ENCODE data around the gene ANKRD12. TPM values are rescaled to one million over a fixed set of nuclear protein-coding genes. Genes with fewer than 3 reads are reported as not detected.
"Not testable (repeated sequence)": the region's sequence is repeated elsewhere in the genome, so short reads cannot be mapped to it uniquely, and the experiment has no call there.

The ANKRD12 gene
- total RNA-seq, 1 donor from 2014 or later: 125 TPM

- Mint-ChIP-seq H3K4me3 (no peak overlapping the region), H3K36me3 (ENCODE audit: low read depth) (peaks cover 38% of the 10 kb centered on the region), H3K27ac (no peak overlapping the region), H3K4me1 (peaks cover 66% of the 10 kb centered on the region), H3K9me3 (no peaks in the 10 kb centered on the region), H3K27me3 (no peaks in the 10 kb centered on the region)
- no peak for ATAC-seq (ENCODE audit: low read depth)
- DNase-seq: no peak
- intact Hi-C loops (cut with micrococcal nuclease): no loop called here
- ChIA-PET POLR2A (no interaction called here), CTCF (no interaction called here)
- TF ChIP-seq, protein P1, sequence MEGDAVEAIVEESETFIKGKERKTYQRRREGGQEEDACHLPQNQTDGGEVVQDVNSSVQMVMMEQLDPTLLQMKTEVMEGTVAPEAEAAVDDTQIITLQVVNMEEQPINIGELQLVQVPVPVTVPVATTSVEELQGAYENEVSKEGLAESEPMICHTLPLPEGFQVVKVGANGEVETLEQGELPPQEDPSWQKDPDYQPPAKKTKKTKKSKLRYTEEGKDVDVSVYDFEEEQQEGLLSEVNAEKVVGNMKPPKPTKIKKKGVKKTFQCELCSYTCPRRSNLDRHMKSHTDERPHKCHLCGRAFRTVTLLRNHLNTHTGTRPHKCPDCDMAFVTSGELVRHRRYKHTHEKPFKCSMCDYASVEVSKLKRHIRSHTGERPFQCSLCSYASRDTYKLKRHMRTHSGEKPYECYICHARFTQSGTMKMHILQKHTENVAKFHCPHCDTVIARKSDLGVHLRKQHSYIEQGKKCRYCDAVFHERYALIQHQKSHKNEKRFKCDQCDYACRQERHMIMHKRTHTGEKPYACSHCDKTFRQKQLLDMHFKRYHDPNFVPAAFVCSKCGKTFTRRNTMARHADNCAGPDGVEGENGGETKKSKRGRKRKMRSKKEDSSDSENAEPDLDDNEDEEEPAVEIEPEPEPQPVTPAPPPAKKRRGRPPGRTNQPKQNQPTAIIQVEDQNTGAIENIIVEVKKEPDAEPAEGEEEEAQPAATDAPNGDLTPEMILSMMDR (IDR thresholded peaks at IDR 0.05): no peak
Observed at GRCh38 chr18:9156604-9157249, 20.1 kb downstream of the ANKRD12 start.

GRCh38 chr18:9157806-9158205, 21.2 kb downstream of the ANKRD12 start:
- ChIA-PET CTCF (no interaction called here), POLR2A (no interaction called here)
- ATAC-seq (ENCODE audit: low read depth): no peak

GRCh38 chr18:9160014-9160413, 23.4 kb downstream of the ANKRD12 start:
- Mint-ChIP-seq H3K4me1 (peaks cover 43% of the 10 kb centered on the region), H3K36me3 (ENCODE audit: low read depth) (peaks cover 54% of the 10 kb centered on the region), H3K27me3 (no peaks in the 10 kb centered on the region), H3K27ac (no peak overlapping the region), H3K9me3 (peaks cover 18% of the 10 kb centered on the region), H3K4me3 (no peak overlapping the region)
- POLR2A ChIA-PET: interaction anchor here (0.7 to 2.1 kb wide), 2 partner anchors 23 to 56 kb away, joined by 3 to 5 read pairs; partner anchors contain the start of gene ANKRD12
- DNase-seq (no peak), ATAC-seq (ENCODE audit: low read depth) (no peak)
- CTCF ChIA-PET: no interaction called here
- TF ChIP-seq, protein P1 (IDR thresholded peaks at IDR 0.05): no peak
- intact Hi-C loops (cut with micrococcal nuclease): no loop called here

More at GRCh38 chr18:9157806-9158205, 21.2 kb downstream of the ANKRD12 start:
- H3K9me3 Mint-ChIP-seq: peaks cover 5% of the 10 kb centered on the region
- TF ChIP-seq, protein P1 (IDR thresholded peaks at IDR 0.05): no peak
- peaks cover 47% of the 10 kb centered on the region for H3K36me3 Mint-ChIP-seq (ENCODE audit: low read depth)
- H3K27me3 Mint-ChIP-seq: no peaks in the 10 kb centered on the region
- H3K4me3 Mint-ChIP-seq: no peak overlapping the region
- no peak for DNase-seq
- intact Hi-C loops (cut with micrococcal nuclease): loop anchor here (1.0 kb wide), 1 partner anchor 8 kb away; no protein-coding TSS in a partner anchor
- no peak overlapping the region for H3K27ac Mint-ChIP-seq
- peaks cover 61% of the 10 kb centered on the region for H3K4me1 Mint-ChIP-seq

- intact Hi-C loops (cut with micrococcal nuclease); H3K4me3 Mint-ChIP-seq; H3K27ac Mint-ChIP-seq: not testable (repeated sequence)
Observed at GRCh38 chr18:9162663-9163062, 26.1 kb downstream of the ANKRD12 start.

DNA sequence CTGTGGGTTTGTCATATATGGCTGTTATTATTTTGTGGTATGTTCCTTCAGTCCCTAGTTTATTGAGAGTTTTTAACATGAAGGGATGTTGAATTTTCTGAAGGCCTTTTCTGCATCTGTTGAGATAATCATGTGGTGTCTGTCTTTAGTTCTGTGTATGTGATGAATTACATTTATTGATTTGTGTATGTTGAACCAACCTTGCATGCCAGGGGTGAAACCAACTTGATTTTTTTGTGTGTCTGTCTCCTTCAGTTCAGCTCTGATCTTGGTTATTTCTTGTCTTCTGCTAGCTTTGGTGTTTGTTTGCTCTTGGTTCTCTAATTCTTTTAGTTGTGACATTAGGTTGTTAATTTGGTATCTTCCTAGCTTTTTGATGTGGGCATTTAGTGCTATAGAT, 27.6 kb downstream of the ANKRD12 start:
- H3K36me3 Mint-ChIP-seq (ENCODE audit: low read depth): peaks cover 44% of the 10 kb centered on the region
- H3K27me3 Mint-ChIP-seq; CTCF ChIA-PET; DNase-seq; H3K4me3 Mint-ChIP-seq; H3K27ac Mint-ChIP-seq; ATAC-seq (ENCODE audit: low read depth): not testable (repeated sequence)
- intact Hi-C loops (cut with micrococcal nuclease): loop anchor here (2.0 kb wide), 1 partner anchor 13 kb away; no protein-coding TSS in a partner anchor
- POLR2A ChIA-PET: interaction anchor here (0.6 kb wide), 2 partner anchors 8 to 22 kb away, joined by 3 read pairs; no protein-coding TSS in a partner anchor
- peaks cover 32% of the 10 kb centered on the region for H3K4me1 Mint-ChIP-seq
- peaks cover 19% of the 10 kb centered on the region for H3K9me3 Mint-ChIP-seq

More at GRCh38 chr18:9162663-9163062, 26.1 kb downstream of the ANKRD12 start:
- DNase-seq; CTCF ChIA-PET; ATAC-seq (ENCODE audit: low read depth); H3K27me3 Mint-ChIP-seq: not testable (repeated sequence)
- Mint-ChIP-seq H3K4me1 (peaks cover 32% of the 10 kb centered on the region), H3K36me3 (ENCODE audit: low read depth) (peaks cover 44% of the 10 kb centered on the region), H3K9me3 (peaks cover 19% of the 10 kb centered on the region)
- POLR2A ChIA-PET: interaction anchor here (0.6 kb wide), 1 partner anchor 20 kb away, joined by 4 read pairs; no protein-coding TSS in a partner anchor

- H3K27ac Mint-ChIP-seq; H3K27me3 Mint-ChIP-seq; ATAC-seq (ENCODE audit: low read depth); POLR2A ChIA-PET; H3K4me3 Mint-ChIP-seq; DNase-seq; CTCF ChIA-PET: not testable (repeated sequence)
- peaks cover 19% of the 10 kb centered on the region for H3K9me3 Mint-ChIP-seq
- peaks cover 46% of the 10 kb centered on the region for H3K4me1 Mint-ChIP-seq
- H3K36me3 Mint-ChIP-seq (ENCODE audit: low read depth): peaks cover 52% of the 10 kb centered on the region
- intact Hi-C loops (cut with micrococcal nuclease): loop anchor here (2.0 kb wide), 1 partner anchor 15 kb away; no protein-coding TSS in a partner anchor
Observed at GRCh38 chr18:9165883-9166282, 29.3 kb downstream of the ANKRD12 start.

- POLR2A ChIA-PET: not testable (repeated sequence)
Observed at GRCh38 chr18:9169515-9169914, 32.9 kb downstream of the ANKRD12 start.

DNA sequence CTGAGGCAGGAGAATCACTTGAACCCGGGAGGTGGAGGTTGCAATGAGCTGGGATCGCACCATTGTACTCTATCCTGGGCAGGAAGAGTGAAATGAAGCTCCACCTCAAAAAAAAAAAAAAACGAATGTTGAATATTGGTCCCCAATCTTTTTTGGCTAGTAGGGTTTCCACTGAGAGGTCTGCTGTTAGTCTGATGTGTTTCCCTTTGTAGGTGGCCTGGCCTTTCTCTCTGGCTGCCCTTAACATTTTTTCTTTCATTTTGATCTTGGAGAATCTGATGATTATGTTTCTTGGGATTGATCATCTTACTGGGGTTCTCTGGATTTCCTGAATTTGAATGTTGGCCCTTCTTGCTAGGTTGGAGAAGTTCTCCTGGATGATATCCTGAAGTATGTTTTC, 35.3 kb downstream of the ANKRD12 start:
- POLR2A ChIA-PET: interaction anchor here (0.7 kb wide), 1 partner anchor 15 kb away, joined by 4 read pairs; no protein-coding TSS in a partner anchor
- CTCF ChIA-PET; H3K27me3 Mint-ChIP-seq; DNase-seq; H3K4me3 Mint-ChIP-seq; H3K27ac Mint-ChIP-seq; ATAC-seq (ENCODE audit: low read depth); H3K9me3 Mint-ChIP-seq; intact Hi-C loops (cut with micrococcal nuclease): not testable (repeated sequence)
- Mint-ChIP-seq H3K36me3 (ENCODE audit: low read depth) (peaks cover 40% of the 10 kb centered on the region), H3K4me1 (peaks cover 86% of the 10 kb centered on the region)

More at GRCh38 chr18:9169515-9169914, 32.9 kb downstream of the ANKRD12 start:
- peaks cover 74% of the 10 kb centered on the region for H3K4me1 Mint-ChIP-seq
- H3K4me3 Mint-ChIP-seq; intact Hi-C loops (cut with micrococcal nuclease); H3K27me3 Mint-ChIP-seq; ATAC-seq (ENCODE audit: low read depth); DNase-seq; CTCF ChIA-PET; H3K9me3 Mint-ChIP-seq: not testable (repeated sequence)
- H3K27ac Mint-ChIP-seq: peak overlapping the region; percentile 50
- peaks cover 38% of the 10 kb centered on the region for H3K36me3 Mint-ChIP-seq (ENCODE audit: low read depth)

Data from activated B cell treated with CpG ODN at 0.5 μM for 24 hours (primary cell).